GM21717 (cell line): ENCODE measurements around the gene ATP8B3.

ENCODE experiments used
- ATAC-seq: cut with Tn5 transposase; IDR thresholded peaks from one replicate; pipeline ENCODE4 v1.9.1; 2021; ENCODE audit warnings: mild to moderate bottlenecking, moderate library complexity; ENCODE audit not compliant: unreplicated experiment

Gene ATP8B3

GRCh38 chr19:1758959-1759903 is 52.8 kb downstream of the ATP8B3 start:
- no peak for ATAC-seq

GRCh38 chr19:1758231-1758577 is 53.9 kb downstream of the ATP8B3 start:
- no peak for ATAC-seq

- no peak for ATAC-seq
Observed at GRCh38 chr19:1757468-1758230, 54.4 kb downstream of the ATP8B3 start.

GRCh38 chr19:1756705-1757465 is 55.2 kb downstream of the ATP8B3 start:
- no peak for ATAC-seq

- no peak for ATAC-seq
Observed at GRCh38 chr19:1756264-1756663, 55.8 kb downstream of the ATP8B3 start.

- no peak for ATAC-seq
Observed at GRCh38 chr19:1755467-1756171, 56.5 kb downstream of the ATP8B3 start.

- no peak for ATAC-seq
Observed at GRCh38 chr19:1754636-1755466, 57.2 kb downstream of the ATP8B3 start.

GRCh38 chr19:1754018-1754635 is 57.9 kb downstream of the ATP8B3 start:
- ATAC-seq, result no peak

GRCh38 chr19:1752757-1753728 is 59.0 kb downstream of the ATP8B3 start, which contains the start of gene ONECUT3:
Gene ONECUT3, plus strand, starts transcription at chr19:1753506. Its CDS starts 157 bp downstream, at chr19:1753663.
- ATAC-seq, result no peak

GRCh38 chr19:1752009-1752756 is 59.9 kb downstream of the ATP8B3 start:
- ATAC-seq, result no peak

GRCh38 chr19:1751367-1752008 is 60.6 kb downstream of the ATP8B3 start:
- ATAC-seq, result no peak

GRCh38 chr19:1750343-1751021 is 61.6 kb downstream of the ATP8B3 start:
- ATAC-seq, result no peak

- no peak for ATAC-seq
Observed at GRCh38 chr19:1749373-1750342, 62.4 kb downstream of the ATP8B3 start.

- no peak for ATAC-seq
Observed at GRCh38 chr19:1748873-1749341, 63.2 kb downstream of the ATP8B3 start.
